ENCODE measurements around the gene GDNF.
"Not testable (repeated sequence)": the region's sequence is repeated elsewhere in the genome, so short reads cannot be mapped to it uniquely, and the experiment has no call there.

GDNF gene, protein sequence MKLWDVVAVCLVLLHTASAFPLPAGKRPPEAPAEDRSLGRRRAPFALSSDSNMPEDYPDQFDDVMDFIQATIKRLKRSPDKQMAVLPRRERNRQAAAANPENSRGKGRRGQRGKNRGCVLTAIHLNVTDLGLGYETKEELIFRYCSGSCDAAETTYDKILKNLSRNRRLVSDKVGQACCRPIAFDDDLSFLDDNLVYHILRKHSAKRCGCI

GRCh38 chr5:37839407-37840052, at the start of gene GDNF:
TSS of gene GDNF (minus strand) at chr5:37840041. CDS start at chr5:37834796, 5,245 bp downstream.
- DNase-seq = no peak

- DNase-seq = no peak
Observed at GRCh38 chr5:37888476-37888875, 48.6 kb upstream of the GDNF start.

- no peak for DNase-seq
Observed at GRCh38 chr5:37886242-37886905, 46.5 kb upstream of the GDNF start.

- DNase-seq = no peak
Observed at GRCh38 chr5:37882636-37883035, 42.8 kb upstream of the GDNF start.

DNA sequence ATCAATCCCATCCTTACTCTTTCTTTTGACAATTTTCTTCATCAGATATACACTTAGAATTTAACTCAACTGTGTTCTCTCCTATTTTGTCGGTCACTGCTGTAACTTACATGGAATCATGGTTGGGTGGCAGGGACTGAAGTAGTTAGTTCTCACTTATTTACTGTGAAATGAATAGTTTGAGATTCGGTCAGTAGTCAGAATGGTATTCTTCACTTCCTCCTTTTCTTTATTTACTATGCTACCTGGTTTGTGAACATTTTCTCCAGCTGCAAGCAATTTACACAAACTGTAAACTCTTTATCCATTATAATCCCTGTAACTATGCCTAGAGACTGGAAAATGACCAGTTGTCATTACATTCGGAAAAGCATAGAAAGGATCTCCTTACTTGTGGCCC, 41.5 kb upstream of the GDNF start:
- no peak for DNase-seq

GRCh38 chr5:37876943-37877342, 37.1 kb upstream of the GDNF start:
- no peak for DNase-seq

GRCh38 chr5:37876245-37876644, 36.4 kb upstream of the GDNF start:
- DNase-seq = no peak

- no peak for DNase-seq
Observed at GRCh38 chr5:37875051-37875787, 35.4 kb upstream of the GDNF start.

DNA sequence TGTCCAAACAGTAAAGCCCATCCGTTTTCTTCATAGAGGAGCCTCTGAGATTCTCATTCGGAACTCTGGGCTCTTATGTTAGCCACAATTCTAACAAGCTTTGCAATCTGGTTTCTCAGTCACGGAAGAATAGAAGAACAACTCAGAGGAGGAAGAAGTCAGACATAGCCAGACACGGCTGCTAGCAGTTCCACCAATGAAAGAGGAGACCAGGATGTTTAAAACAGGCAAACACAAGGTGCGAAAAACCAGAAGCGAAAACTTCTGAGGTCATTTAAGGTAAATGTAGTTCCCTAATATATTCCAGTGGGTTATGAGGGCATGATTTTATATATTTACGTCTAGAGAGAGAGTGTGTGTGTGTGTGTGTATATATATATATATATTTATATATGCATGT, 34.1 kb upstream of the GDNF start:
- no peak for DNase-seq

DNA sequence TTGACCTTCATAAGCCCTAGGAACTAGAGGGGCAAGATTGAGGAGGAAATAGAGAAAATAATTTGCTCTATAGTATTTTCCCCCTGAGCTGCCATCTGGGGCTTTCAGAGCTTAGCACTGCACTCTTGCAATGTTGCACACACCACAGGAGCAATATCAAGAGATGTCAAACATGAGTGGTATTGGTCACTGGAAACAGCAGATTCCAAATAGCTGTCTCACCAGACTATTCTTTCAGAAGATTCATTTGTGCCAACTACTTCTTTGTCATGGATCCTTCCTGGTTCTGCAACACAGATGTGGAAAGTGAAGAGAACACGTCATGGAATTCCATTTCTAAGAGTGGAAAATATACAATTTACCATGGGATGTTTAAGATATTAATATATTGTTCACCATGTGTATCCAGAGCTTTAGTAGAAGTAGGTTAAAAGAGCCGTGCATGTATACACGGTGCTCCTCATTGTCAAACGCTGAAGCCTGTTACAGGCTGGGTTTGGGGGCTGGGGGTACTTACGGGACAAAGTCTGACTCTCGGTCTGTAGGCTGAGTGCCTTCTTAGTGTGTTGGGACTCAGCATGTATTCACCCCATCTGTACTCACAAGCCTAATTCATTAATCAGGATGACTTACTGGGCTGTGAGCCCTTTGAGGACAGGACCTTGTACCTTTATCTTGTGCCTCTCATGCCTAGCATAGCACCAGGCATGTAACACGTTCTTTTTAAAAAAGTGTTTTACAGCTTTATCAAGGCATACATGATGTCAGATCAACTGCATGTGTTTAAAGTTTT, 31.4 kb upstream of the GDNF start:
- DNase-seq = no peak

GRCh38 chr5:37869216-37869615, 29.4 kb upstream of the GDNF start:
- no peak for DNase-seq

GRCh38 chr5:37867654-37868053, 27.8 kb upstream of the GDNF start:
- no peak for DNase-seq

DNA sequence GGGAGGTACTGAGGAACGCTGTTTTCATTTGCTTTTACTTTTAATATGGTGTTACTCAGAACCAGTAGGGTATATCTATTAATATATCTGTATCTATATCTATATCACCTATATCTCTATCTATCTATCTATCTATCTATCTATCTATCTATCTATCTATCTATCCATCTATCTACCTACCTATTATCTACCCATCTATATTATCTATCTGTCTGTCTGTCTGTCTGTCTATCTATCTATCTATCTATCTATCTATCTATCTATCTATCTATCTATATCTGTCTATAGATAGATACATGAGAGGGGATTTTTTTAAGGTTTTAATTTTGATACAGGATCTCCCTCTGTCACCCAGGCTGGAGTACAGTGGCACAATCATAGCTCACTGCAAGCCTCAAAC, 23.1 kb upstream of the GDNF start:
- DNase-seq = not testable (repeated sequence)

DNA sequence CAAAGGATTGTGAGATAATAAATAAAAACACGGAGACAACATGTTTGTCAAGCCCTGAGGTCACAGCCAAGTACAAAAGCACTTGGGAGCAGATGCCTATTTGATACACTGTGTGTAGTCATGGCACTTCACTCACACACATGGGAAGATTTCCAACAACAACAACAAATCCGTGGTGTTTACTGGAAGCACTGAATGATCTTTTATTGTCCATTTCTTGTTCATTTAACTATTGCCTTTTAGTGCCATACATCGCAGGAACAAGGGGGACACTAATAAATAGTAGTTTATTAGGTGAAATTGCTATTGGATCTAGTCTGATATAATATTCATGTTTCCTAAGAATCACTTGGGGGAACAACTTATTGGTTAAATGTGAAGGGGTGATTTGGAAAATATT, 20.4 kb upstream of the GDNF start:
- no peak for DNase-seq

- DNase-seq = no peak
Observed at GRCh38 chr5:37859805-37860204, 20.0 kb upstream of the GDNF start.

DNA sequence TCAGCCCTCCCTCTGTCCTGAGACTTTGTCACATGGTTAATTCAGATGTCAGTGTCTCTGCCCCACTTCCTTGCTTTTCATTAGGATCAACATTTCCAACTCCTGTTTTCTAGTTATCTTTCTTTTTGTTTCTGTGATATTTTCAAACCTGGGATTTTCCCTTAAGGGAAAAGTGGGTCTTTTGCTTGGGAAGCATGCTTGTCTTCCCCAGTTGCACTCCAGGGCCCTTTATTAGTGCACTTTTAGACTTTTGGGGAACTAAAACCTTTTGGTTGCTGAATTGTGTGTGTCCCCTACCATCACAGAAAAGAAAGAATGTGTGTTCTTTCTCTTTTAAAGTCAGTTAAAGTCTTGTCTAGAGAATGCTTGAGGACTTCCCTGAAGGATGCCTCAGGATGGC, 18.4 kb upstream of the GDNF start:
- no peak for DNase-seq

DNA sequence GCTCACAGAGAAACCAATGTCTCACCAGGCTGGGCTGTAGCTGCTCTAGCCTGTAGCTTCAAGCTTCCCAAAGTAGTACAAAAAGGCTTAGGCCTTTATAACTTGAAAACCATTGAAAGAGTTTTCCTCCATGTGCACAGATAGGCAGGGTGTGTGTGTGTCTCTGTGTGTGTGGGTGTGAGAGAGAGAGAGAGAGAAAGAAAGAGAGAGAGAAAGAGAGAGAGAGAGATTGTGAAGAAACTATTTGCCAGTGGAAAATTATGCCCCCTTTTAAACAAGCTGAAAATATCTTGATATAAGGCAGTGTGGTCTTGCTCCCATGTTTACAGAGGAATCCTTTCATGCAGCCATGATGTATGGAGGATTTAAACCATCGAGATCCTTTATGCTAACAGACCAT, 17.9 kb upstream of the GDNF start:
- no peak for DNase-seq

DNA sequence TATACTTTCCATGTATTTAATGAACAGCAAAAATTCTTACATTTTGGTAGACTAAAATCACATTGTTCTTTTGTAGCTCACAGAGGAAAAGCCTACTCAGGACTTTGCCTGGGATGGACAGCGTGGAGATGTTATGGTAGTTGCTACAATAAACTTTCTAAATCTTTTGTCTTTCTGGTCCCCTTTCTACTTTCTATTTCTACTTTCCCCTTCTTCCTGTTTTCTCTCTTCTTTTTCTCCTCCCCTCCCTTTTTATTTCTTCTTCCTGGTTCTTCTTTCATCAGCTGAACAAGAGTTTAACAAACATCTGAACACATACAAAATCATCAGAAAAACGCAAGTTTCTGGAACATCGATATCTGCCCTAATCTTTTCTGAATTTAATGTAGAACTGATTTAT, 15.6 kb upstream of the GDNF start:
- DNase-seq = no peak

DNA sequence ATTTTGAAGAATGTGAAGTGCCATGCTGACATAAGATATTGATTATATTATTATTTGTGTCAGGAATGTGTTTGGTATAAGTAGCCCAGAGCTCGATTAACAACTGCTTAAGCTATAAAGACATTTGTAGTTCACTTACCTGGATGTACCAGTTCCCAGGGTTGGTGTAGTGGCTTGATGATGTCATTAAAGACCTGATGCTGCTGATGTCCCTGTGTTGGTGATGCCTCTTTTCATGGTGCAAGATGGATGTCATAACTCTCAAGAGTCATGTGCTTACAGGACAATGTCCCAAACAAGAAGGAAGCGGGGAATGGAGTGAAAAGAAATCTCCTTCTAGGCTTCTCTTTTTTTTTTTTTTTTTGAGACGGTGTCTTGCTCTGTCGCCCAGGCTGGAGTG, 11.5 kb upstream of the GDNF start:
- no peak for DNase-seq

GRCh38 chr5:37850226-37850865, 10.5 kb upstream of the GDNF start:
- no peak for DNase-seq

- DNase-seq = no peak
Observed at GRCh38 chr5:37849641-37850040, 9.8 kb upstream of the GDNF start.

DNA sequence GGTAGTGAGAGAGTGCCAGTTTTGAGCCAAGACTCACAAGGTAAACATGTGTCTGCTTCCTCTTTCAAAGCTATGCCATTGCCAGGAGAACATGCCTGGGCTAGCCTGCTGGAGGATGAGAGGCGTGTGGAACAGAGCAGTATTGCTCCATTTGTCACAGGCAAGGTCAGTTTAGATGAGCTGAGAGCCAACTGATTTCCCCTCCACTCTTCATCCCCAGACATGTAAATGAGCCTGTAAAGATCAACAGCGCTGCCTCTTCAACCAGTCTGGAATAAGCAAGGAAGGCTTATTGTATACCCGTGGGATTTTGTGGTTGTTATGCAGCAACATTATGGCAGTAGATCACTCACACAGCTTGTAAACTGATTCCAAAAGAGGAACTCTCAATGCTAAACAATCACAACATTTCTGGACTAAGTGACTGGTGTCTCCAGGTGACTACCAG, 8.2 kb upstream of the GDNF start:
- no peak for DNase-seq

All from activated CD4-positive, alpha-beta T cell treated with anti-CD3 and anti-CD28 coated beads, Interleukin-2, amount 50 U/mL, for 1 hour (primary cell).